GM18502 (cell line): ENCODE results near the gene CFAP61.
"Not testable (repeated sequence)": the region's sequence is repeated elsewhere in the genome, so short reads cannot be mapped to it uniquely, and the experiment has no call there.

Source experiments
- ATAC-seq: cut with Tn5 transposase; IDR thresholded peaks from one replicate; pipeline ENCODE4 v1.9.1; 2021; ENCODE audit warnings: mild to moderate bottlenecking; ENCODE audit not compliant: unreplicated experiment, poor library complexity

Gene CFAP61, protein sequence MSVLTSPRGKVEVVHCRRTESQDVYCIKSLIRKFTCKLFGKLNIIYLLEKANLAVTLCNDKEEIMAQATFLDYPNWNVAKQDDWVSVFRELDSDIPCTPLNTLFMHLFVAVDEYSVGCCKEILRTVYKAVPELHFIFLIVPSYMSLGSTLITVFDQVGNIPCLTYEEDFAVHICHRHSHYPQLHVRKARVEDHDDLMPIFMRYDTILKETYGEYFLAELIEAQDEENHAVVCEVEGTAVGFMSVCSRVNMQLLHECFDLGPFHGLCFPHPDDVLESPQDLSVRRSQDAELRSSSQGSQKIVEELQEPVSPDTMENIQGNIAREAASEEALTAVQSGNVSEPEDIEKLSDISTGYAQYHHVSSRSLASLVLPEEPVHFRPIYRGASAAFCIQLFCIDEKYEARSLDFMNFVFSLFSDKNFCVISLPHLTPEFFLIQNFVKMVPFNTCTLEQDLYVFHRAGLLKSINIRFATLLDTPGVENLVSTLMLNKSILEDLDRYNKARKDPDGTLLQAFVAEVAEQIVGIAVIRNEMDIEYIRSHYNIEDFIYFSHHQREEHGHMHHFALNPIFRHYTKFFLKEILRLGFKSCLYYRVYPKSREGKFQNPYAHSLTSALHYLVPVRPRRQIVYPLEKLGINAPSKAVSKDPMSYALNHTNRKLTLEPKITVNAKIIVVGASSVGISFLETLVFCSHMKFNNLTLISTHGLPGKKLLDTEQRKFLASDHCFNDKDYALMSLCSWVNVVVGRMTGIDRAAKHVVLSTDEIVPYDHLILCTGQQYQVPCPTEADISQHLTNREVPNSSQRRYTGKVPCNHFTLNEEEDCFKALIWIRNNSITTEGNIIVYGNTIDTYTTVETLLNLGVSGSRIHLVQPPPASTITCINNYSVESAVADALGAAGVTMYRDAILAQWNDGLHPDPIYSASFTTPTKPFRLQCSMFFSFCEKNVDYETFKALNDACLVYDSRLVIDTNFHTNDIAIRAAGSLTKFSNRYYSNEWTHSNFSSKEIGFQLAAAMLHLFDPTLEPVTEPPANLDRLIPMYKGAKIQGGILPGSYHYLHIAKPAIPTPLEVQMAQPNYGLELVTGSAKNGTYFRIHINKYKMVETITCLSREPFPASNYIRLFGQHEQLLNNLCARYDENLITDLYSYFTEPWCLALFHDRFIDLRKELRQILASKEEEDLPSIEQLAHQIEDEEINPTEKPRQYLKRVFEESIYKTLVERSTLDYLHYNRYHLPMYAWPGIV

GRCh38 chr20:20052074-20052970 is at the start of gene CFAP61, which contains the start of gene CRNKL1:
CFAP61 (plus strand) TSS chr20:20052532; CDS start chr20:20056654, 4,122 bp downstream.
CRNKL1 (minus strand) TSS chr20:20052466; CDS start chr20:20052342, 124 bp downstream.
- peak; percentile 92 for ATAC-seq

- no peak for ATAC-seq
Observed at GRCh38 chr20:20003031-20003954, 49.0 kb upstream of the CFAP61 start.

GRCh38 chr20:20003955-20004322 is 48.4 kb upstream of the CFAP61 start:
- not testable (repeated sequence) for ATAC-seq

DNA sequence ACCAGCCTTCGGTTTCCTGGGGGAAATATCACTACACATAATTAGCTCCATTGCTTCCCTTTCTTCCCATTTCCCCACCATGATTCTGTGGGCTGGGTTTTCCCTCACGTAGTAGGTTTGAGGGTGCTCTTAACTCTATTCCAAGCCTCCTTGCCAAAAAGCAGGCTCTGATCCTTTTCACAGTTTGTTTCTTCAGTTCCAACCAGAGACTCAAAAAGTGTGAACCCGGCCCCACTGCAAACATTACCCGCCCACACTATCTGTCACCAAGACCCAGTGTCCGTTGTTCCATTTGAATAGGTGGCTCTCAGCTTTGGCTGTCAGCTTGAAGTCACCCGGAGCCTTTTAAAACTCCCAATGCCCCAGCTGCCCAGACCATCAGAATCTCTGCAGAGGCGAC is 47.0 kb upstream of the CFAP61 start:
- no peak for ATAC-seq

GRCh38 chr20:20009784-20010253 is 42.5 kb upstream of the CFAP61 start:
- no peak for ATAC-seq

DNA sequence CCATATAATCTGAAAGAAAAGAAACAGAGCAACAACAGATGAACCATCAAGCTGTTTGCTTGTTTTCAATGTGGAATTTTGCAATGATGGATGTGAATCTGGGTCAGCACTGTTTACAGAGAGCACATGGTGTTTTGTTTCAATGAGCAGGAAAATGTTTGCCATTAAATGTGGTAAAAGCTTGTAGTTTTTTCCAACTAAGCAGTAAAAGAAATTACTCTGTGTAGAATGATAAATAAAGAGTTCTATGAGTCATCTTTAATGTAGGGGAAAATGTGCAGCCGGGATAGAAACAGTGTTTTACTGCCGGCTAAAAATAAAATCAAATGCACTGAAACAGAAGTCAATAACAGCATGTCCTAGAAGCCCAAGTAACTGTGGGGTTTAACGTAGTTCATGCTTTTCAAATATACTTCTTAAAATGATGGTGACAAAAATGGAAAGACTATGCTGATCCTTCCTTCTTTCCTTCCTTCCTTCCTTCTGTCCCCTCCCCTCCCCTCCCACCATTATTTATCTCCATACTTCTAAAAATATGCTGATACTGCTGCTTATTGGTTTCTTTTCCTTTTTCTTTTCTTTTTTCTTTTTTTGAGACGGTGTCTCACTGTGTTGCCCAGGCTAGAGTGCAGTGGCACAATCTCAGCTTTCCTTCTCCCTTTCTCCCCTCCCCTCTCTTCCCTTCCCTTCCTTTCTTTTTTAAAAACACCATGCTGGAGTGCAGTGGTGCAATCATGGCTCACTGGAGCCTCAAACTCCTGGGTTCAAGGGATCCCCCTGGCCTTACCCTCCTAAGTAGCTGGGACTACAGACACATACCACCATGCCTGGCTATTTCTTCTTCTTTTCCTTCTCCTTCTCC is 41.5 kb upstream of the CFAP61 start:
- no peak for ATAC-seq

DNA sequence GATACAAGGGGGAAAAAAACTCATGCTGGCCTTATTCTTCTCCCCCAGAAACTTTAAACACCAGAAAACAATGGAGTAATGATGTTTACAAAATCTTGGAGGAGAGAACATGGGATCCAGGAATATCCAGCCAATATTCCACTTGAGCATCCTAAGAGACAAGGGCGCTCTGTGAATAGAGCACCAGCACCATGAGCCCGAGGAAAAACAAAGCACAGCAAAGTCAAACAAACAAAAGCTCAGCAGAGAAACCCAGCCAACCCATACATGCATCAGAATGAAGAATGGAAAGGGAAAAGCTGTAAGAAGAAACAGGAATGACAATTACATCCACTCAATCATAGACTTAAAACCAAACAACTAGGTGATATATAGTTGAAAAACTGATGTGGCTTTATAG is 39.8 kb upstream of the CFAP61 start:
- no peak for ATAC-seq

DNA sequence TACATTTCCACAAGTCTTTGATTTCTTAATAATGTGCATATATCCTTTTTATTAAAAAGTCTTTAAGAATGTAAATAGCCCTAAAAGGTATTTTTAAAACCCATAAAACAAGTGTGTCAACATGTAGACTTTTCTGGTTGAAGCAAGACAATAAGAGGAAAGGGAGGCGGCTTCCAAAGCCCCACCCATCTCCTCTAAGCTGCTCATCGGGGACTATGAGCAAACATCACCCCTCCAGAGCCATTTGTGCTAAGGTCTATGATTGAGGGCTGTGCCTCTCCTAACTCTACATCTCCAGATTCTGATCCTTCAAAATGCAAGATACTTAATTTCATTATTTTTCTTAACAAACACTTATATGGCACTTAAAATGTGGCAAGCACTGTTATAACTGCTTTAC is 37.7 kb upstream of the CFAP61 start:
- ATAC-seq: no peak

DNA sequence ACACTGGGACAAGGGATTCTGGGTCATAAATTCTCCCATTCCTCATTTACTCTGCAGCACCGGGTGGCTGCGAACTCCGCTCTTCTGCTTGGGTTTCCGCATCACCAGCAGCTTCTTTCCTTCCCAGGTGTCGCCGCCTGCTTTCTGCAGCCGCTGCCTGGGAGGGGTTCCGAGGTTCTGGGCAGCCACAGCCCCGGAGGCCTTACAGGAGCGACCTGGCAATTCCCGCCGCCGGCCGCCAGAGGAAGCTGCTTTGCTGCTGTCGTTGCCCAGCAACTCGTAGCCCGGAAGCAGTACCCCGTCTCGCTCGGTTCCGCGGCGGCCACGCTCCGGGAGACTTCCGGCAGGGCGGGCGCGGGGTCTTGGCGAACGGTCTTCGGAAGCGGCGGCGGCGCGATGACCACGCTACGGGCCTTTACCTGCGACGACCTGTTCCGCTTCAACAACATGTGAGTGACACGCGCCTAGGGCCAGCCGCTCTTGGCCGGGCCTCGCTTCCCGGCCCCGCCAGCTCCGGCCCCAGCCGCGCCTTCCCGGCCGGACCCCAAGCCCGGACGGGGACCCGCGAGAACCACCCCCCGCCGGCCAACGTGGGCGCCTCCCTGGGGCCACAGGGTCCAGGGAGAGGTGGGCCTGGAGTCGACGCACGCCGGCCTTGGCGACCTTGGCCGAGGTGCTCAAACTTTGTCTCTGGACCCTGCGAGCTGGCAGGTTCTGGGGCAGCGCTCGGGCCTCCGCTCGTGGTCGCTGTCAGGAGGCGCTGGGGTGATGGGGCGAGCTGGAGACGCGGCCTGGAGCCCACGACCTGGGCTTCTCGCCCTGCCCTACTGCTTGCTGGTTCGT is 35.1 kb upstream of the CFAP61 start, which contains the start of gene NAA20:
NAA20 (plus strand) TSS at position 362 of the 843 bp plus-strand sequence; CDS start at position 397, 35 bp downstream.
- peak; percentile 99 for ATAC-seq

DNA sequence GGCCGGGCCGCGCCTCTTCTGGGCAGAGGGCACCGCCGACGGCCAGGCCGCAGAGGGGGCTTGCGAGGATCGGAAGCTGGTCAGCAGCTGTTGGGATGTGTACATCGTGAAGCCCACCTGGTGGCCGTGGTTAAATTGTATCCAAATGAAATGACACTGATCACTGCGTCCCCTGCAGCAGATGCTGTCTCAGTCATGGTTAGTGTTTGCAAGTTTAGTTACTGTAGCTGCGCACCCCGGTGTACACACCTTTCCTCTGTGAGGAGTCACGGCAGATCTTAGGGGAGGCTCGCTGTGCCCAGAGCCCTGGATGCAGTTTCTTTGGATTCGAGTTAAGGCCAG is 34.5 kb upstream of the CFAP61 start:
- peak; percentile 11 for ATAC-seq

- no peak for ATAC-seq
Observed at GRCh38 chr20:20018366-20018765, 34.0 kb upstream of the CFAP61 start.

DNA sequence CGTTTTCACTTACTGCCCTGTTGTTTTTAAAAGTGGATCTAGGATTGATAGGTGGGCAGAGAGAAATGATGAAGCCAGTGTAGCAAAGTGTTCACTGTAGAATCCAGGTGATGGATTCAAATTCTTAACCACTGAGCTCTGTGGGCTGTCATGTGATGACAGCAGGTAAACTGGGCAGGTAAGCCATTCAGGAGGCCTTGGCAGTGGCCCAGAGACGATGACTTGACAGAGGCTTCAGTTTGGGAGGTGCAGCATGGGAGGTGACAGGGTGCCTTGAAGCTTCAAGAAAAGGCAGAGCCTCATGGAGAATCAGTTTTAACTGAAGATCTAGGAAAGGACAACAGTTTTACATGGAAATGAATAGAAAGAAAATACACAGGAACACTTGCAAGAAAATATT is 33.2 kb upstream of the CFAP61 start:
- ATAC-seq: no peak

GRCh38 chr20:20020908-20021307 is 31.4 kb upstream of the CFAP61 start:
- no peak for ATAC-seq

- ATAC-seq: no peak
Observed at GRCh38 chr20:20021835-20022234, 30.5 kb upstream of the CFAP61 start.

- peak; percentile 76 for ATAC-seq
Observed at GRCh38 chr20:20022498-20022897, 29.8 kb upstream of the CFAP61 start.

DNA sequence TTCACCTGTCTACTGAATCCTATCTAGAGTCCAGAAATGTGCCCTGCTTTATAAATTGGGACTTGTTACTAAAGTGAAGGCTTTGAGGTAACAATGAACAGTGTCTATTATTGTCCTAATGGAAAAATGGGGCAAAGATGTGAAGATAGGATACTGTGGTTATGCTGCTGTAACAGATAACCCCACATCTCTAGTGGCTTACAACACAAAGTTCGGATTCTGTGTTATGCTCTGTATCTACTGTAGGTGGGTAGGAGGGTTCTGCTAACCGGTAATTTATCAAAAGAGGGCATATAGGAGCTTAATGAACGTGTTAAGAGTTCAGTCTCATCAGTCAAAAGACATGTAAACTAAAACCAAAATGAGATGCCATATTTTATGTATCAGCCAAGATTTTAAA is 28.9 kb upstream of the CFAP61 start:
- ATAC-seq: no peak

DNA sequence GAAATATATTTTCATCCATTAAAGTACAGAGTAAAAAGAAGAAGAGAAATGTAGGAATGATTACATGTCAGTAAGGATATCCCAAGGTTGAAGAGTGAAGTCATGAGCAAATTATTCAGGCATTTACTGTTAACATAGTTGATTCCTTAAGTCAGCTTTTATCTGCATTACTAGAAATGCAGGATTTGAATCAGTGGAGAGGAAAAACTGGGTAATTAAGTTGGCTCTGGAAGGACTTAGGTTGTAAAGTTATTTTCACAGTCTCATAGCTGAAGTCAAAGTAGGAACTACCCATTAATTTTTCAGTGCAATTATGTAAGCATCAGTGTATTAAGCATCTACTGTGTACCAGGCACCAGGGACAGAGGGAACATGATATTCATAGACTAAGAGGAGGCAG is 27.4 kb upstream of the CFAP61 start:
- ATAC-seq: no peak
